ENCODE results near the gene GALNT10.

The GALNT10 gene

GRCh38 chr5:154286557-154286956 is 96.0 kb downstream of the GALNT10 start:
- H3K9ac ChIP-seq (ENCODE audit: insufficient read length): no peak overlapping the region
- TF ChIP-seq EZH2 (IDR thresholded peaks at IDR 0.05) (no peak), FOXP2 (optimal IDR thresholded peaks at IDR 0.05; ENCODE audit: control extremely low read depth, extremely low read length, insufficient read depth) (no peak), POLR2AphosphoS5 (IDR thresholded peaks at IDR 0.05; ENCODE audit: borderline replicate concordance, low read depth, low read length) (no peak)
- no peaks in the 10 kb centered on the region for H3K36me3 ChIP-seq (ENCODE audit: insufficient read depth, low read length)
- DNase-seq (ENCODE audit: low read depth, low spot score): no peak
- no peak overlapping the region for H3K27ac ChIP-seq
- H3K9me3 ChIP-seq (ENCODE audit: low read depth, low read length): no peaks in the 10 kb centered on the region
- no peak overlapping the region for H3K4me3 ChIP-seq

GRCh38 chr5:154287136-154287535 is 96.6 kb downstream of the GALNT10 start:
- Histone ChIP-seq H3K4me3 (no peak overlapping the region), H3K9me3 (ENCODE audit: low read depth, low read length) (no peaks in the 10 kb centered on the region), H3K9ac (ENCODE audit: insufficient read length) (no peak overlapping the region), H3K36me3 (ENCODE audit: insufficient read depth, low read length) (no peaks in the 10 kb centered on the region), H3K27ac (no peak overlapping the region)
- no peak for DNase-seq (ENCODE audit: low read depth, low spot score)
- TF ChIP-seq EZH2 (IDR thresholded peaks at IDR 0.05) (no peak), FOXP2 (optimal IDR thresholded peaks at IDR 0.05; ENCODE audit: control extremely low read depth, extremely low read length, insufficient read depth) (no peak), POLR2AphosphoS5 (IDR thresholded peaks at IDR 0.05; ENCODE audit: borderline replicate concordance, low read depth, low read length) (no peak)

GRCh38 chr5:154288145-154288544 is 97.6 kb downstream of the GALNT10 start:
- H3K36me3 ChIP-seq (ENCODE audit: insufficient read depth, low read length): no peaks in the 10 kb centered on the region
- no peak overlapping the region for H3K4me3 ChIP-seq
- no peak overlapping the region for H3K27ac ChIP-seq
- no peaks in the 10 kb centered on the region for H3K9me3 ChIP-seq (ENCODE audit: low read depth, low read length)
- no peak overlapping the region for H3K9ac ChIP-seq (ENCODE audit: insufficient read length)
- TF ChIP-seq EZH2 (IDR thresholded peaks at IDR 0.05) (no peak), FOXP2 (optimal IDR thresholded peaks at IDR 0.05; ENCODE audit: control extremely low read depth, extremely low read length, insufficient read depth) (no peak), POLR2AphosphoS5 (IDR thresholded peaks at IDR 0.05; ENCODE audit: borderline replicate concordance, low read depth, low read length) (no peak)
- no peak for DNase-seq (ENCODE audit: low read depth, low spot score)

- no peak overlapping the region for H3K9ac ChIP-seq (ENCODE audit: insufficient read length)
- H3K4me3 ChIP-seq: no peak overlapping the region
- no peak for DNase-seq (ENCODE audit: low read depth, low spot score)
- H3K27ac ChIP-seq: no peak overlapping the region
- no peaks in the 10 kb centered on the region for H3K9me3 ChIP-seq (ENCODE audit: low read depth, low read length)
- no peaks in the 10 kb centered on the region for H3K36me3 ChIP-seq (ENCODE audit: insufficient read depth, low read length)
- TF ChIP-seq FOXP2 (optimal IDR thresholded peaks at IDR 0.05; ENCODE audit: control extremely low read depth, extremely low read length, insufficient read depth): no peak
Observed at GRCh38 chr5:154291917-154292316, 101.4 kb downstream of the GALNT10 start.

- DNase-seq (ENCODE audit: low read depth, low spot score): no peak
- Histone ChIP-seq H3K9me3 (ENCODE audit: low read depth, low read length) (no peaks in the 10 kb centered on the region), H3K27ac (no peak overlapping the region), H3K9ac (ENCODE audit: insufficient read length) (no peak overlapping the region), H3K36me3 (ENCODE audit: insufficient read depth, low read length) (no peaks in the 10 kb centered on the region), H3K4me3 (no peak overlapping the region)
- TF ChIP-seq EZH2 (IDR thresholded peaks at IDR 0.05) (no peak), FOXP2 (optimal IDR thresholded peaks at IDR 0.05; ENCODE audit: control extremely low read depth, extremely low read length, insufficient read depth) (no peak), POLR2AphosphoS5 (IDR thresholded peaks at IDR 0.05; ENCODE audit: borderline replicate concordance, low read depth, low read length) (no peak)
Observed at GRCh38 chr5:154293219-154293618, 102.7 kb downstream of the GALNT10 start.

- no peak overlapping the region for H3K4me3 ChIP-seq
- H3K9ac ChIP-seq (ENCODE audit: insufficient read length): no peak overlapping the region
- H3K27ac ChIP-seq: no peak overlapping the region
- no peaks in the 10 kb centered on the region for H3K9me3 ChIP-seq (ENCODE audit: low read depth, low read length)
- no peaks in the 10 kb centered on the region for H3K36me3 ChIP-seq (ENCODE audit: insufficient read depth, low read length)
- TF ChIP-seq EZH2 (IDR thresholded peaks at IDR 0.05) (no peak), POLR2AphosphoS5 (IDR thresholded peaks at IDR 0.05; ENCODE audit: borderline replicate concordance, low read depth, low read length) (no peak), FOXP2 (optimal IDR thresholded peaks at IDR 0.05; ENCODE audit: control extremely low read depth, extremely low read length, insufficient read depth) (no peak)
- DNase-seq (ENCODE audit: low read depth, low spot score): no peak
Observed at GRCh38 chr5:154295551-154295950, 105.0 kb downstream of the GALNT10 start.

- no peaks in the 10 kb centered on the region for H3K36me3 ChIP-seq (ENCODE audit: insufficient read depth, low read length)
- H3K27ac ChIP-seq: no peak overlapping the region
- H3K4me3 ChIP-seq: no peak overlapping the region
- no peak for DNase-seq (ENCODE audit: low read depth, low spot score)
- no peak overlapping the region for H3K9ac ChIP-seq (ENCODE audit: insufficient read length)
- no peak for TF ChIP-seq EZH2 (IDR thresholded peaks at IDR 0.05)
- no peak for TF ChIP-seq POLR2AphosphoS5 (IDR thresholded peaks at IDR 0.05; ENCODE audit: borderline replicate concordance, low read depth, low read length)
- TF ChIP-seq FOXP2 (optimal IDR thresholded peaks at IDR 0.05; ENCODE audit: control extremely low read depth, extremely low read length, insufficient read depth): no peak
- H3K9me3 ChIP-seq (ENCODE audit: low read depth, low read length): no peaks in the 10 kb centered on the region
Observed at GRCh38 chr5:154296525-154297159, 106.1 kb downstream of the GALNT10 start.

GRCh38 chr5:154298065-154298464 is 107.5 kb downstream of the GALNT10 start:
- Histone ChIP-seq H3K4me3 (no peak overlapping the region), H3K9me3 (ENCODE audit: low read depth, low read length) (no peaks in the 10 kb centered on the region), H3K36me3 (ENCODE audit: insufficient read depth, low read length) (no peaks in the 10 kb centered on the region), H3K9ac (ENCODE audit: insufficient read length) (no peak overlapping the region), H3K27ac (no peak overlapping the region)
- no peak for TF ChIP-seq FOXP2 (optimal IDR thresholded peaks at IDR 0.05; ENCODE audit: control extremely low read depth, extremely low read length, insufficient read depth)
- no peak for TF ChIP-seq EZH2 (IDR thresholded peaks at IDR 0.05)
- TF ChIP-seq POLR2AphosphoS5 (IDR thresholded peaks at IDR 0.05; ENCODE audit: borderline replicate concordance, low read depth, low read length): no peak
- no peak for DNase-seq (ENCODE audit: low read depth, low spot score)

Measured in SK-N-MC (cell line).